ENCODE measurements around the gene MTR. TPM values are rescaled to one million over a fixed set of nuclear protein-coding genes. Genes with fewer than 3 reads are reported as not detected.

The MTR gene
- total RNA-seq, 4 donors from 2014 or later = 19.0 to 78.1 (median 47.5) TPM

- intact Hi-C loops (cut with DNase I; ENCODE audit: low total_unique reads) = no loop called here
- Histone ChIP-seq H3K4me3 (no peak overlapping the region), H3K27ac (no peak overlapping the region), H3K36me3 (no peaks in the 10 kb centered on the region), H3K27me3 (no peaks in the 10 kb centered on the region), H3K4me1 (no peaks in the 10 kb centered on the region), H3K9me3 (no peaks in the 10 kb centered on the region)
- TF ChIP-seq POLR2A (IDR thresholded peaks at IDR 0.05) = no peak
- TF ChIP-seq CTCF (IDR thresholded peaks at IDR 0.05) = no peak
- no peak for DNase-seq
Measured at GRCh38 chr1:236757640-236758039, 37.5 kb upstream of the MTR start.

- H3K36me3 ChIP-seq = no peaks in the 10 kb centered on the region
- no peaks in the 10 kb centered on the region for H3K9me3 ChIP-seq
- TF ChIP-seq CTCF (IDR thresholded peaks at IDR 0.05) (peak; percentile 35 to 52 (median 48)), POLR2A (IDR thresholded peaks at IDR 0.05) (no peak)
- intact Hi-C loops (cut with DNase I; ENCODE audit: low total_unique reads) = no loop called here
- no peak overlapping the region for H3K4me3 ChIP-seq
- no peak overlapping the region for H3K27ac ChIP-seq
- H3K27me3 ChIP-seq = no peaks in the 10 kb centered on the region
- no peaks in the 10 kb centered on the region for H3K4me1 ChIP-seq
- DNase-seq = no peak
Measured at GRCh38 chr1:236759252-236759859, 35.7 kb upstream of the MTR start.

GRCh38 chr1:236760480-236760879 lies 34.6 kb upstream of the MTR start:
- intact Hi-C loops (cut with DNase I; ENCODE audit: low total_unique reads) = no loop called here
- Histone ChIP-seq H3K4me1 (no peaks in the 10 kb centered on the region), H3K27ac (no peak overlapping the region), H3K4me3 (no peak overlapping the region), H3K9me3 (no peaks in the 10 kb centered on the region), H3K36me3 (no peaks in the 10 kb centered on the region), H3K27me3 (no peaks in the 10 kb centered on the region)
- no peak for TF ChIP-seq CTCF (IDR thresholded peaks at IDR 0.05)
- no peak for DNase-seq

GRCh38 chr1:236760986-236761385 lies 34.1 kb upstream of the MTR start:
- TF ChIP-seq CTCF (IDR thresholded peaks at IDR 0.05) (no peak), POLR2A (IDR thresholded peaks at IDR 0.05) (no peak)
- intact Hi-C loops (cut with DNase I; ENCODE audit: low total_unique reads) = no loop called here
- H3K4me1 ChIP-seq = no peaks in the 10 kb centered on the region

GRCh38 chr1:236761397-236762132 lies 33.5 kb upstream of the MTR start:
- intact Hi-C loops (cut with DNase I; ENCODE audit: low total_unique reads) = no loop called here
- no peak for DNase-seq
- Histone ChIP-seq H3K4me3 (no peak overlapping the region), H3K27ac (no peak overlapping the region), H3K9me3 (no peaks in the 10 kb centered on the region), H3K27me3 (no peaks in the 10 kb centered on the region), H3K36me3 (no peaks in the 10 kb centered on the region), H3K4me1 (no peaks in the 10 kb centered on the region)
- no peak for TF ChIP-seq POLR2A (IDR thresholded peaks at IDR 0.05)
- TF ChIP-seq CTCF (IDR thresholded peaks at IDR 0.05) = no peak

More at GRCh38 chr1:236760986-236761385, 34.1 kb upstream of the MTR start:
- Histone ChIP-seq H3K36me3 (no peaks in the 10 kb centered on the region), H3K9me3 (no peaks in the 10 kb centered on the region), H3K27ac (no peak overlapping the region), H3K4me3 (no peak overlapping the region), H3K27me3 (no peaks in the 10 kb centered on the region)
- DNase-seq = no peak
